K562 (cell line): ENCODE measurements around the gene MEX3D.

Experiments used
- ARID3A ChIP-seq: IDR thresholded peaks from 2 replicates; pipeline ENCODE4 v1.6.1; 2012; ENCODE audit warnings: low read depth, low read length, improper control_type of control experiment, borderline replicate concordance
- CEBPB ChIP-seq: fragments of 450-650 bp; IDR thresholded peaks from 2 replicates; pipeline ENCODE4 v1.6.1; 2016; ENCODE audit warnings: missing genetic modification characterization, missing compliant biosample characterization
- CTCF ChIP-seq, 3 experiments: IDR thresholded peaks in 2 of 3; conservative IDR thresholded peaks in 1 of 3; 2 replicates each; pipeline ENCODE4 v1.5.1; 2011 to 2012; ENCODE audit warnings: low read length in 3 of 3, mild to moderate bottlenecking in 3 of 3, control low read depth in 2 of 3, improper control_type of control experiment in 1 of 3, inconsistent platforms in 1 of 3, low read depth in 1 of 3, mixed read lengths in 1 of 3, moderate library complexity in 1 of 3; ENCODE audit not compliant: insufficient read depth in 2 of 3
- GATA2 ChIP-seq: sonication (generic); formaldehyde crosslinking; IDR thresholded peaks from 2 replicates; pipeline ENCODE4 v1.4.0; 2020; ENCODE audit warnings: mild to moderate bottlenecking, missing genetic modification reagents
- GATAD2A ChIP-seq: fragments of 450-650 bp; IDR thresholded peaks from 2 replicates; pipeline ENCODE4 v1.6.1; 2017
- HDAC2 ChIP-seq: fragments of 450-650 bp; IDR thresholded peaks from 2 replicates; pipeline ENCODE4 v1.6.1; 2016; ENCODE audit warnings: mild to moderate bottlenecking
- HDGF ChIP-seq: fragments of 450-650 bp; IDR thresholded peaks from 2 replicates; pipeline ENCODE4 v1.6.1; 2016
- HMGN3 ChIP-seq: IDR thresholded peaks from 2 replicates; pipeline ENCODE4 v1.6.1; 2011; ENCODE audit warnings: borderline replicate concordance, low read depth, mild to moderate bottlenecking, mixed read lengths, low read length; ENCODE audit not compliant: insufficient read length; ENCODE audit errors: extremely low read depth
- PTBP1 ChIP-seq: fragments of 200-400 bp; formaldehyde crosslinking; IDR thresholded peaks from 2 replicates; pipeline ENCODE4 v1.6.1; 2017; ENCODE audit warnings: low read depth, low read length
- ZFPM2 ChIP-seq: fragments of 250-450 bp; sonication (Bioruptor Pico); IDR thresholded peaks from 2 replicates; pipeline ENCODE4 v1.5.1; 2022; ENCODE audit warnings: mild to moderate bottlenecking
- ZKSCAN1 ChIP-seq: fragments of 150-350 bp; IDR thresholded peaks from 2 replicates; pipeline ENCODE4 v1.6.1; 2016; ENCODE audit warnings: low read depth, low read length

DNA sequence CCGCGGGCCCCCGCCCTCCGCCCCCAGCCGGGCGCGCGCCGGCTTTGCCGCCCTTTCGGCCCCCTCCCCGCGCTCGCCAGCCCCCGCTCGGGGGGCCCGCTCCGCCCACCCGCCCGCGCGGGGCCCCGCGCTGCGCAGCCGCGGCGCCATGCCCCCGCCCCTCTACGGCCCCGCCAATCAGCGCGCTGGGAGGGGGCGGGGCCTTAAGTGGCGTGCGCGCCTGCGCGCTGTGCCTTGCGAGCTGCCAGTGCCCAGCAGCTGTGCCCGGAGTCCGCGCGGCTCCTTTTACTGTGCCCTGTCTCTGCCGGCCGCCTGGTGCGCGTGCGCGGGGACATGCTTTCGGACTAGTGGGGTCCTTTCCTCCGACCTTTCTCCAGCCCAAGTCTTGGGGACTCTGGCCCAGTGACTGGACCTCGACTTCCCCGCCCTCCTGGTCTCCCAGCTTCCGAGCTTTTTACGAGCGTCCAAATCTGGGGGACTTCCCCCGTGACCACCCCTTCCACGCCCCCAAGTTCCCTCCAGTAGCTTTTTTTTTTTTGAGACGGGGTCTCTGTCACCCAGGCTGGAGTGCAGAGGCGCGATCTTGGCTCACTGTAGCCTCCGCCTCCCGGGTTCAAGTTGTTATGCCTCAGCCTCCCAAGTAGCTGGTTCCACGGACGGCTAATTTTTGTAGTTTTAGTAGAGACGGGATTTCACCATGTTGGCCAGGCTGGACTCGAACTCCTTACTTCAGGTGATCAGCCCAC, 24.8 kb upstream of the MEX3D start, which contains the start of gene MBD3:
- TF ChIP-seq ARID3A (no peak), HDAC2 (no peak), CEBPB (tag) (no peak), PTBP1 (no peak), GATAD2A (no peak), HMGN3 (peak; percentile 64), ZKSCAN1 (no peak), ZFPM2 (CRISPR knock-in tag) (no peak), GATA2 (CRISPR knock-in tag) (no peak), HDGF (no peak), CTCF (IDR thresholded peaks at IDR 0.05 in 2 of 3, conservative IDR thresholded peaks at IDR 0.05 in 1 of 3; ENCODE audit: insufficient read depth in 2 of 3, low read depth in 1 of 3, low read length in 3 of 3) (no peak)
